ENCODE data around the gene SRRM5.

DNA sequence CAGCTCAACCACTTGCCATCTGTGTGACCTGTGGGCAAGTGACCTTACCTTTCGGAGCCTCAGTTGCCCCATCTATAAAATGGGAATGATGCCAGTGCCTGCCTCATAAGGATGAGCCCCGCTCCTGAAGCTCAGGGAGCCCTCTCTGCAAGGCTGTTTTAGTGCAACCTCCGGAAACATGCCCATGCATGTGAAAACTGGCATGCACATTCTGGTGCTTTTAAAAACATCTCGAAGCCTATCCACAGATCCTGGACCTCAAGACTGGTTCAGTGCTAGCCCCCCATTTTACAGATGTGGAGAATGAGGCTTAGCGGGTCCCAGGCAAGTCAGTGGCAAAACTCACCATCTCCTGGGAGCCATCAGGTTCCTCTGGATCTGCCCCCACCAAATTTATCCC is 22.2 kb downstream of the SRRM5 start:
- TF ChIP-seq, protein P1, sequence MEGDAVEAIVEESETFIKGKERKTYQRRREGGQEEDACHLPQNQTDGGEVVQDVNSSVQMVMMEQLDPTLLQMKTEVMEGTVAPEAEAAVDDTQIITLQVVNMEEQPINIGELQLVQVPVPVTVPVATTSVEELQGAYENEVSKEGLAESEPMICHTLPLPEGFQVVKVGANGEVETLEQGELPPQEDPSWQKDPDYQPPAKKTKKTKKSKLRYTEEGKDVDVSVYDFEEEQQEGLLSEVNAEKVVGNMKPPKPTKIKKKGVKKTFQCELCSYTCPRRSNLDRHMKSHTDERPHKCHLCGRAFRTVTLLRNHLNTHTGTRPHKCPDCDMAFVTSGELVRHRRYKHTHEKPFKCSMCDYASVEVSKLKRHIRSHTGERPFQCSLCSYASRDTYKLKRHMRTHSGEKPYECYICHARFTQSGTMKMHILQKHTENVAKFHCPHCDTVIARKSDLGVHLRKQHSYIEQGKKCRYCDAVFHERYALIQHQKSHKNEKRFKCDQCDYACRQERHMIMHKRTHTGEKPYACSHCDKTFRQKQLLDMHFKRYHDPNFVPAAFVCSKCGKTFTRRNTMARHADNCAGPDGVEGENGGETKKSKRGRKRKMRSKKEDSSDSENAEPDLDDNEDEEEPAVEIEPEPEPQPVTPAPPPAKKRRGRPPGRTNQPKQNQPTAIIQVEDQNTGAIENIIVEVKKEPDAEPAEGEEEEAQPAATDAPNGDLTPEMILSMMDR (IDR thresholded peaks at IDR 0.05), result no peak
- TF ChIP-seq POLR2AphosphoS5 (IDR thresholded peaks at IDR 0.05) (no peak), EP300 (IDR thresholded peaks at IDR 0.05) (no peak), POLR2A (IDR thresholded peaks at IDR 0.05; ENCODE audit: low read depth) (no peak)

Measured in esophagus muscularis mucosa (tissue), 4 donors.